ENCODE measurements around the gene GATB.
"Not testable (repeated sequence)": the region's sequence is repeated elsewhere in the genome, so short reads cannot be mapped to it uniquely, and the experiment has no call there.

GATB gene

DNA sequence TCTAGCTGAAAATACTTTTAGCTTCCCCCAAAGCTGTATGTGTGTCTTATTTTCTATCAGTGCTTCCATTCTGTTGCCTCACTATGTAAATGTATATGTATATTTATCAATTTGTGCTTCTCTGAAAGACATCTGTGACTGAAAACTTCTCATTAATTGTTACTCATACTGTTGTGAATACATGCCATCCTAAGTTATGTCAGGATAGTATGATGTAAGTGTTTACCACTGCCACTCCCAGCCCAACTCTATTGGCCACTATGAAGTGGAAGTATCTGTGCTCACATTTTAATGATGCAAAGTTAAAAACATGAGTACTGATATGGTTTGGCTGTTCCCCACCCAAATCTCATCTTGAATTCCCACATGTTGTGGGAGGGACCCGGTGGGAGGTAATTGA is 24.4 kb downstream of the GATB start:
- FAIRE-seq (no peak), DNase-seq (ENCODE audit: insufficient read length, low spot score) (no peak)

DNA sequence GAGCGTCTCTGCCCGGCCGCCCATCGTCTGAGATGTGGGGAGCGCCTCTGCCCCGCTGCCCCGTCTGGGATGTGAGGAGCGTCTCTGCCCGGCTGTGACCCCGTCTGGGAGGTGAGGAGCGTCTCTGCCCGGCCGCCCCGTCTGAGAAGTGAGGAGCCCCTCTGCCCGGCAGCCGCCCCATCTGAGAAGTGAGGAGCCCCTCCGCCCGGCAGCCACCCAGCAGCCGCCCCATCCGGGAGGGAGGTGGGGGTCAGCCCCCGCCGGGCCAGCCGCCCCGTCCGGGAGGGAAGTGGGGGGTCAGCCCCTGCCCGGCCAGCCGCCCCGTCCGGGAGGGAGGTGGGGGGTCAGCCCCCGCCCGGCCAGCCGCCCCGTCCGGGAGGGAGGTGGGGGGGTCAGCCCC is 29.1 kb downstream of the GATB start:
- FAIRE-seq; DNase-seq (ENCODE audit: insufficient read length, low spot score): not testable (repeated sequence)

DNA sequence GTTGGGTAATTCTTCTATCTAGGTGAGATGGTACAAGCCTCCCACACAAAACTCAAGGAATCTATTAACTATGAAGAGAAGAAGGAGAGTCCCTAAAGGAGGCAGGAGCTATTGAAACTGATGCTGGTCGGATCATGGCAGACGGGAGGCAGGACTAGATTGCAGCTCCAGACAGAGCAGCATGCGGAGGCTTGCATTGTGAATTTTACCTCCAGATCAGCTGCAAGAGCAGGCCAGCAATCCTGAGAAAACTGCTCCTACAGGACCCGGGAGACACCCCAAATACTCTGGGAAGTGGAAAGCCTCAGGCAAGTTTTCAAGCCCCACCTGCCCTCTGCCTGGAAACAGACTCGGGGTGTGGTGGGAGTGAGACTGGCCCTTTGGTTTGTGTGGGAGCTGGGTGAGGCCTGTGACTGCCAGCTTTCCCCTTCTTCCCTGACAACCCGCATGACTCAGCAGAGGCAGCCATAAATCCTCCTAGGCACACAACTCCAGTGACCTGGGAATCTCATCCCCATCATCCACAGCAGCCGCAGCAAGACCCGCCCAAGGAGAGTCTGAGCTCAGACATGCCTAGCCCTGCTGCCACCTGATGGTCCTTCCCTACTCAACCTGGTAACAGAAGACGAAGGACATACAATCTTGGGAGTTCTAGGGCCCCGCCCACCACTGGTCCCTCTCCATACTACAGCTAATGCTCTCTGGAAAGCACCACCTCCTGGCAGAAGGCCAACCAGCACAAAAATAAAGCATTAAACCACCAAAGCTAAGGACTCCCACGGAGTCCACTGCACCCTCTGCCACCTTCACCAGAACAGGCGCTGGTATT is 30.9 kb downstream of the GATB start:
- peak; percentile 94 for FAIRE-seq
- peak; percentile 41 for DNase-seq (ENCODE audit: insufficient read length, low spot score)

DNA sequence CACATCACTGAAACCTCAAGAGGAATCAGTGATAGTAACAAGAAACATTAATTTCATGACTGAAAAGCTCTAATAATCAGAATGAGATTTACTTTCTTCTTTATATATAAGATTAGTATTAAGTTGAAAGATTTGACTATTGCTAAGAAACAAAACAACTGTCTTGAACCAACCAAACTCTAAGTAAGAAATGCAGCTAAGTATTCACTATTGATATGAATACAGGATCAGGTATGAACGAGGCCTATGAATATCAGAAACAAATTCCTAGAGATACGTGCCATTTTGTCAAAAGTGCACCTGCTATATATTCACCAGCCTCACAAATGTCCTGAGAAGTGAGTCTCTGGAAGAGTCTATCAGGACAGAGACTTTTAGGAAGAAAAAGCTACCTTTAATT is 32.1 kb downstream of the GATB start:
- no peak for DNase-seq (ENCODE audit: insufficient read length, low spot score)
- FAIRE-seq, result no peak

DNA sequence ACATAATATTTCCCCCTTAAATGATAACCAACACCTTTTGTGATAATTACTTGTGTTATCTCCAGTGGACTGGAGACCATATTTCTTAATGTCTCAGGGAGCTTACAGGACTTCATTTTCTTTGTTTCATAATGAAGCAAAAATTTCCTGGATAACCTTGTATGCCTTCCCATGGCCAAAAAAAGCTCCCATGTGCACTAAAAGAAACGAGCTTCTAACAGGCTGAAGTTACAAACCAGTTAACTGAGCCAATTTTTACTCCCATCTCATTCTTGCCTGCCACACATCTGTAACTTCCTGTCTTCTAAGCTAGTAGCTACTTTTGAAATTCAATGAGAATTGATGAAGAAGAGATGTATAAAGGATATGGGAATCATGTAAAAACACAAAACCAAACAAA is 32.8 kb downstream of the GATB start:
- DNase-seq (ENCODE audit: insufficient read length, low spot score), result no peak
- no peak for FAIRE-seq

DNA sequence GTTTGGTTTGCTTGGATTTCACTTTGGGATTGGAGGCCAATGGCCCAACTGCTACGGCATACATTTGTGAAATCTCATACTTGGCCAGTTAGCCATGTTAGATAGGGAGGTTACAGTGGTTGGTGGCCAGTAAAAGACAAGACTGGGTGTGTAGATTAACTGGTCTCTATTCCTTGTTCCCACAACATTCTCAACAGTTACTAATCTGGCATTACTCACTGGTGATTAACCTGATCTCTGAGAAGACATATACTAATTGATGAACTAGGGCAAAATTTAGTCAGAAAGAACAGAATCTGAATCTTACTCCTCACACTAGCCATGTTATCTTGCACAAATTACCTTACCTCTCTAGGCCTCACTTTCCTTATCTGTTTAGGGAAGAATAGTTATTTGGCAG is 33.4 kb downstream of the GATB start:
- no peak for DNase-seq (ENCODE audit: insufficient read length, low spot score)
- no peak for FAIRE-seq

DNA sequence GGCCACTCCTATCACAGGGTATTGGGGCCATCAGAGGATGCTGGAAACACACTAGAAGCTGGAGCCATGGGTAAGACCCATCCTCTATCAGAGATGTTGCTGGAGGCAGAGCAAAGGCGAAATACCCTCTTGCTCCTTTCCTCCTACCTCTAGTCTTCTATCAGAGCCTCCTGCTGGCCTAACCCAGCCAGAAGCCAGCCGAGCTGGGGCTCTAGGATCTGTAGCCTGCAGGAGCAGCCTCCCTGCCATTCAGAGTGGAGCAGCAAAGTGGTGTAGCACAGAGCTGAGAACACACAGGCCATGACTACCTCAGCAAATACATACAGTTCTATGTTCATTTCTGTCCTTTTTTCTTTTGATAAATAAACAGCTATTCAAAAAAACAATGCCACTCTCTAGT is 35.7 kb downstream of the GATB start:
- DNase-seq (ENCODE audit: insufficient read length, low spot score), result no peak
- no peak for FAIRE-seq

DNA sequence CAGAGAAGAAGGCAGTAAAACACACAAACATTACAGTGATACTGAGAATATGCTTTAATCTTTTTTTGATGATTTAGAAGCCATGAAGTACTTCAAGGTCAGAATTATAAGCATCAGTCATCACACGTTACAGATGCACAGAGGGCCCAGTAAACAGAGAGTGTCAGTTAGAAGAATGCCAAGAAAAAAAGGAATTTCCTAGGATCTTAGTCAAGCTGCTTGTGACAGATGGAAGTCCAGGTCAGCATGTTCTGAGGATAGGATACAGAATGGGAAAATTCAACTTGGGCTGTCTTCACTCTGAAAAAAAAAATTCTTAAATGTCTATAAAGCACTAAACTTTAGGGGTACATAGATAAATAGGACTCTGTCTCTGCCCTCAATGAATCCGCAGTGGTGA is 38.9 kb downstream of the GATB start:
- DNase-seq (ENCODE audit: insufficient read length, low spot score) (no peak), FAIRE-seq (no peak)

DNA sequence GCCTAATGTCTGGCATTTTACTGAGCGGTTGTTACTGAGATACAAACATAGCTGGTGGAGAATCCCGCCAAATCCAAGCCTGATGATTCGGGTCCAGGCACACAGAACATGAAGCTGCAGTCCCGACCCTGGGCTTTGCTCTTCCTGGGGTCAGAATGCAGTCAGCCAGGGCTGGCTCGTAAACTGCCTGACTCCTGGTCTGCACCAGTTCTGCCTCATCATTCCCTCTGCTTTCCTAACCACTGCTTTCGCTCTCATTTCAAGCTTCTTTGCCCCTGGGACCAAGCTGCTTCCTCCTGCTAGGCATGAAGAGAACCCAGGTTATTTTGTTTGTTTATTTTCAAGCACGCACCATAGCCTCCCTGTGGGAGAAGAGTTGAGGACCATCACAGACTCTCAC is 39.3 kb downstream of the GATB start:
- no peak for FAIRE-seq

DNA sequence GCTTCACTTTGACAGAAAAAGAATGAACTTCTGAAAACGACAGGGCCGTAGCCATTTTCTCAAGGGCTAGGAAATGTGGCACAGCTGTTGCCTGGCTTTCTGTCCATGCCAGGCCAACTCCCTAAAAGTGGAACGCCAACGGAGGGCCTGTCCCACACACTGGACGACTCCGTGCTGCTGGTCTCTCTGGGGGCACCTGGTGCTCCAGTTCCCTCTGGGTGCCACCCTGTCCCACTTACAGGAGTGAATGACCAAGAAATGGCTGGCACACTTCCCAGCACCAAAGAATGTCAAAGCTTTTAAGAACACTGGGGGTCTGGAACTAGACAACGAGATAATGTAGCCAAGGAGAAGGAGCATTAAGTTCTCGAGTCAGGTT is 40.9 kb downstream of the GATB start:
- FAIRE-seq (no peak), DNase-seq (ENCODE audit: insufficient read length, low spot score) (no peak)

More for the DNA sequence above, 39.3 kb downstream of the GATB start:
- no peak for DNase-seq (ENCODE audit: insufficient read length, low spot score)

DNA sequence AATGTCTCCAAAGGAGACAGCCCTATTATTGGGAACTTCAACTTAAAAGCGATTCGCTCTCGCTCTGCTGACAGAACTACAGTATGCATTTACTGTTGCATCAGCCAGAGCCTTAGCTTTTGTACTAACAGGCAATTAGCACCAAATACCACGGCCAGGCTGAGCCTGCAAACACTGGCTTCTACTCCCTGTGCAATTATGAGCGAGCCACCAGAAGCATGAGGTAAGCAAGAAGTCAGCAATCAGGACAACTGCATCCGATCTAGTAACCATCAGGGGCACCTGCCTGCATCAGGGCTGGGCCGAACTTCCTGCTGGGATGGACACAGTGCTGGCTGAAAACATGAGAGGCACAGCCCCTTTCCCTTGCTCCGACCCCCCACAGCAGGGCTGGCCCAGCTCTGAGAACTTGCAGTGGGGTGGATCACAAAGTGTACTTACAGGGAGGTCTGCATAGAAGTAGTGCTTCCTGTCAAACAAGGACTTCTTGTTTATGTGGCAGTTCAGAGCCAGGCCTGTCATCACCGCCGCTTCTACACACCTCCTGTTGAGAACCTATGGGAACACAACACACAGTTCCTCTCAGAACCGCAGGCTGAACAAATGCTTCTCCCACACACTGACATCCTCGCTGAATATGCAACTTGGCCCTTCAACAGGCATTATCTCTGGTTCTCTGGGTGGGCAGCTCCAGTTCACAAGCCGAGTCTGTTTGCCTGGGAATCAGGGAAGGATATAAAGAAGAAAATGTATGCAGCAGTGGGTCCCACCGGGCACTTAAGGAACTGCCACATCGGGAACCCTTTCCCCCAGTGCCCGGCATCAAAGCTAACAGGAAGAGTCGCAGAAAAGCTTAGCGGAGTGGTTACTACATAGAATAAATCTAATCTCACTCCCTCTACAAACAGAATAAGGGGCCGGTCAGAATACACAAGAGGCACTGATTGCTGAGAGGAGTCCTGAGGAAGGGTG is 41.5 kb downstream of the GATB start:
- no peak for DNase-seq (ENCODE audit: insufficient read length, low spot score)
- no peak for FAIRE-seq

DNA sequence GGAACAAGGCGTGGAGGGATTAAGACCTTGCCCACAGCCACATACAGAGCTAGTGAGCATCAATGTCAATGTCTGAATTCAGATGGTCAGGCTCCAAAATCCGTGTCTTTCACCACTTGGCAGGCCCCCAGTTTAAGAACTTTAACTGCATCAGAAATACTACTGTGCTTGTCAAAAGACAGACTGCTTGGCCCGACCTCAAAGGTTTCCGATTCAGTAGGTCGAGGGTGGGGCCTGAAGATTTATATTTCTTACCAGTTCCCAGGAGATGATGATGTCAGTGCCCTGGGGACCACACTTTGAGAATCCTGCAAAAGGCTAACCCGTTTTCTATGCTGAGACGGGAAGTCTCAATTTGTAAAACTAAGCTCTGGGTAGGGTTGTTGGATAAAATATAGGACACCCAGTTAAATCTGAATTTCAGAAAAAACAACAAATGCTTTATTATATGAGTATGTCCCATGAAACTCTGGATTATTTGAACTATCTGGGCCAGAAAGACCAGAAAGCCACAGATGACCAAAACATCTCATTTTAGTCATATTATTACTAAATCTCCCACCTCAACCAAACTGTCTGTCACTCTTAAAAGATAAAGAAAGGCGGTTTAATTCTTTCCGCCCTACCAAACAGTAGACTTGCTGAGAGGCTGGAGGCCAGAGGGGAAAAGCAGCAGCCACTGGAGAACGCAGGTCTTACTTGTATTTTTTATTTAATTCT is 42.7 kb downstream of the GATB start:
- DNase-seq (ENCODE audit: insufficient read length, low spot score), result no peak
- FAIRE-seq, result no peak

DNA sequence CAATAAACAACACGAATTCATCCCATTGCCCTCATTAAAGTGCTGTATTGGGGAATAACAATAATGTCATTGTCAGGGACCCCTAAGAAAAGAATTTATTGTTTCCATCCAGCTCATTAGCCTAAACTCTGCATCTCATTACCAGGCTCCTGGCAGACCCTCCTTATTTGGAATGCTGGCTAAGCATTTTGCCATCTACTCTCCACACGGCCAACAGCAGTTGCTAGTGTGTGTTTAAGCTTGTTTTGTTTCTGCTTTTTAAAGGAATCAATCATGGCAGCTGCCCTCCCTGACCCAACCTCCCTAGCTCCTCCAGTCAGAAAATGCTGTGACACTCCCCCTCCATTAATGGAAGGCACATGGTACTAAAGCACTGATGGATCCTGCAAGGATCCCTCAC is 43.5 kb downstream of the GATB start:
- DNase-seq (ENCODE audit: insufficient read length, low spot score), result no peak

DNA sequence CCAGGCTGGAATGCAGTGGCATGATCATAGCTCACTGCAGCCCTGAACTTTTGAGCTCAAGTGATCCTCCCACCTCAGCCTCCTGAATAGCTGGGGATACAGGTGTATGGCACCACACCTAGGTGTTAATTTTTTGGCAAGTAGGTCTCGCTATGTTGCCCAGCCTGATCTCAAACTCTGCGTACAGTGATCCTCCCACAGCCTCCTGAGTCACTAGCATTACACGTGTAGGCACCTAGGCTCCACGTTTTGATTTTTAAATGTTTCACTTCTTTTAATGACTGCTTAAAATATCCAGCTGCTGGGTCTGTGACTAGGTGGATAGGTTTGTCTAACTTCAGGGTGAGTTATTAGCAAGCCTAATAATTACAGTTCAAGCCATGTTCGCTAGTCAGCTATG is 44.5 kb downstream of the GATB start:
- FAIRE-seq, result no peak

More for the DNA sequence above, 43.5 kb downstream of the GATB start:
- FAIRE-seq, result no peak

DNA sequence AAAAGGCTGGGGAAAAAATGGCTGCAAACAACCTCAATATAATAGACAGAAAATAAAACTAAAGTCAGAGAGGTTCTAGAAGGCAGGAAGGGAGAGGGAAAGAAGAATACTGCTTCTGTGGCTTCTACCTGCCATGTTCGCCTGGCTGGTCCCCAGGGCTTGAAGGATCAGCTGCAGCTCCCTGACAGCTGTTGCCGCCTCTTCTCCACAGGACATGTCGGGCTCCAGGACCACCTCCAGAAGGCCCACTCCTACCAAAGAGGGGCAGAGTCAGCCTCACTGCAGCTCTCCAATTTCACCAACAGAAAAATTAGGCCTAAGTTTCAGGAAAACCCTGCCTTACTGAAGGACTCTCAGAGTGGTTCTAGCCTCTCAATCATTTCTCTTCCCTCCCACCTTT is 44.9 kb downstream of the GATB start:
- no peak for DNase-seq (ENCODE audit: insufficient read length, low spot score)
- FAIRE-seq, result no peak

More for the DNA sequence above, 44.5 kb downstream of the GATB start:
- no peak for DNase-seq (ENCODE audit: insufficient read length, low spot score)

DNA sequence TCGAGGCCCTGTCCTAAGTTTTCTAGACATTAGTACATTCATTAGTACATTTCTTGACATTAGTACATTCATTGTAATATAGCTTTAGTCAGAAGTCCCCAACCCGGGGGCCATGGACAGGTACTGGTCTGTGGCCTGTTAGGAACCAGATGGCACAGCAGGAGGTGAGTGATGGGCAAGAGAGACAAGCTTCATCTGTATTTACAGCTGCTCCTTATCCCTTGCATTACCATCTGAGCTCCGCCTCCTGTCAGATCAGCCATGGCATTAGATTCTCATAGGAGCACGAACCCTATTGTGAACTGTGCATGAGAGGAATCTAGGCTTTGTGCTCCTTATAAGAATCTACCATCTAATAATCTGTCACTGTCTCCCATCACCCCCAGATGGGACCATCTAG is 48.0 kb downstream of the GATB start:
- DNase-seq (ENCODE audit: insufficient read length, low spot score) (no peak), FAIRE-seq (no peak)

DNA sequence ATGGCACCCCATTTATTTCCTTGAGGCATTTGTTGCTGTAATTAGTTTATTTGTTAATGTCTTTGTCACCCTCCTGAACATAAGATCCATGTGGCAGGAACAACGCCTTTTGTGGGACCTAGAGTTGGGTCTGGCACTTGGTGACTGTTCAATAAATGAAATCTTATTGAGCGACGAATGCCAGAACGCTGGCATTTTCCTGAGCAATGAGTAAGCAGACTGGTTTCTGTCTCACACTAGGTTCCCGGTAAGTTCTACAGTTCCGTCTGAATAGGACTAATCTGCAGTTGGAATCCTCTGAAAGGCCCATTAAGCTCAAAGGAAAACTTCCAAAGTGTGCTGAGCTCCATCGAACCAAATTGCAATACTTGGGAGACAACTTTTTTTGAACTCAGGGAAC is 49.2 kb downstream of the GATB start:
- no peak for FAIRE-seq
- DNase-seq (ENCODE audit: insufficient read length, low spot score), result no peak

DNA sequence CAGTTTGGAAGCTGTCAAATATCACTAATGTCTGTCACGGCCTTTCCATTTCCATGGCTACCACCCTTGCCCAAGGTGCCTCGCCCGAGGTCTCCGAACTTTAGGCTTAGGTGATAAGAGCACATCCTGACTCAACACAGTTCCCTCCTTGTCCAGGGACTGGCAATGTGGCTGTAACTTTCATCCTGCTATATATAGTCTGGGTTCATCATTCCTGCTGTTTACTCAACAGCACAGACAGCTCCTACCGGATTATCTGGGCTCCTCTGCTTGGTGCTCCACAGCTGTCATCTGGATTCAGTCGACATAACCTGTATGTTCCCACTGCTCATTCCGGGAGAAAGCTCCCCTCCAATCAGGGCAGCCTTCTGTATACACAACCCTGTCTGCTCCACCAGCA is 51.2 kb downstream of the GATB start:
- FAIRE-seq, result no peak
- DNase-seq (ENCODE audit: insufficient read length, low spot score), result no peak

DNA sequence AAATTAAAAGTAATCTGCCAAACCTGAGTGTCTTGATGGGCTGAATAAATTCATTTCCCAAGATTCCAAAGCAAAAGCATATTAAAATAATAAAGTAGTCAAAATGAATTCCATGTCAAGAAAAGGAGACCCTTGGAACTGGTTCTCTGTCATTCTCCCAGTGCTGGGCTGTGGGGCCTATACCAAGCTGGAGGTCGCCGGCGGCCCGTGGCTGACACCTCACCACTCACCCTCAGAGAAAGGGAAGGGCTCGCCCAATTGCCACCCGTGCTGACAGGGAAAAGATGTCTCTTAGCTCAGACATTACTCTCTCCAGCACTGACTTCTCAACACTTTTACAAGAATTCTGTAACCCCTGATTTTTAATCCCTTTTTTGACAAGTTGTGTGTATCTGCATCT is 51.7 kb downstream of the GATB start:
- FAIRE-seq (no peak), DNase-seq (ENCODE audit: insufficient read length, low spot score) (no peak)

DNA sequence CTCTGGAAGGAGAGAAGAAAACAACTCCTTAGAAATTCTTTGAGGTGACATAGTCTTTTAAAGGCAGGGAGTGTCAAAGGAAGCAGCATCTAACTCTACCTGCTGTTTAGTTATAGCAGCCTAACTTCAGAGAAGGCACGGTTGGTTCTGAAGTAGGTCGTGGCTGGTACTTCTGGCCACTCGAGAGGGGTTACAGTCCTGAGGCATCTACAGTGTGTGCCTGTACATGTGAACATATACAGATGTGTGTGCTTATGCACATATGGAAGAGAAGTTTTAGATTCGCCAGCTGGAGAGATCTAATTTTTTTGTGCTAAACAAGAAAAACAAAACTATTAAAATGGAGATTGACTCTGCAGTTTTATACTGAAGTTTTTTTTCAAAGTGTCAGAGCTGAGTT is 52.7 kb downstream of the GATB start:
- DNase-seq (ENCODE audit: insufficient read length, low spot score) (no peak), FAIRE-seq (no peak)

DNA sequence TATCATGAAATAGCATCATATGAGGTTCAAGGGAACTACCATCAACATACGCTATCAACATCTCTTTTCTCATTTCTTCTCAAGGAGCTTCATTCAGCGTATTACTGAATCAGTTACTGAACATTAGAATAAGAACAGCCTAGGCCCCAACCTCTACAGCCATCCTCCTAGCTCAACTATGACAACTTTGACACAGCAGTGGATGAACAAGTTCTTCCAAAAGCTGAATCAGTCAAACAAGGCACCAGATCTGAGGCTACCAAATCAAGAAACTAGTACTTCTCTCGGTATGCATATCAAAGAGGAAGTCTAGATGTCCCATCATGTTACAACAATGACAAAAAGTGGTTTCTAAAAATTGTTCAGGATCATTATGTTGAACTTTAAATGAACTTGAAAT is 57.4 kb downstream of the GATB start:
- FAIRE-seq, result no peak
- no peak for DNase-seq (ENCODE audit: insufficient read length, low spot score)

Measured in HTR-8/SVneo (cell line).